Activated CD4-positive, alpha-beta T cell treated with anti-CD3 and anti-CD28 coated beads, Interleukin-2, amount 50 U/mL, for 48 hours (primary cell): ENCODE results near the gene NDC80.

Experiments used
- DNase-seq, 2 experiments: peaks; one replicate each; pipeline ENCODE4 v3.0.0-alpha.2; 2020

The NDC80 gene

GRCh38 chr18:2559249-2559648, 12.1 kb upstream of the NDC80 start:
- no peak for DNase-seq

- DNase-seq, result no peak
These were observed 7.0 kb upstream of the NDC80 start for GRCh38 chr18:2564373-2564772.

GRCh38 chr18:2568129-2568528, 3.2 kb upstream of the NDC80 start:
- no peak for DNase-seq

GRCh38 chr18:2568605-2569004, 2.8 kb upstream of the NDC80 start:
- no peak for DNase-seq

- no peak for DNase-seq
These were observed 1.8 kb upstream of the NDC80 start for GRCh38 chr18:2569338-2570207.

- peak; percentile 61 to 72 for DNase-seq
These were observed 571 bp upstream of the NDC80 start for GRCh38 chr18:2570772-2571199.

GRCh38 chr18:2572171-2572569, 813 bp downstream of the NDC80 start:
- DNase-seq, result no peak

GRCh38 chr18:2572892-2573291, 1.5 kb downstream of the NDC80 start:
- DNase-seq, result no peak

GRCh38 chr18:2573408-2573807, 2.1 kb downstream of the NDC80 start:
- DNase-seq, result no peak

- DNase-seq, result no peak
These were observed 16.4 kb downstream of the NDC80 start for GRCh38 chr18:2587788-2588187.

GRCh38 chr18:2588666-2589344, 17.4 kb downstream of the NDC80 start:
- no peak for DNase-seq

- no peak for DNase-seq
These were observed 18.1 kb downstream of the NDC80 start for GRCh38 chr18:2589345-2590068.

GRCh38 chr18:2590303-2590702, 18.9 kb downstream of the NDC80 start:
- no peak for DNase-seq

- no peak for DNase-seq
These were observed 26.3 kb downstream of the NDC80 start for GRCh38 chr18:2597639-2598038.

- no peak for DNase-seq
These were observed 31.5 kb downstream of the NDC80 start for GRCh38 chr18:2602844-2603243.

GRCh38 chr18:2606335-2606734, 35.0 kb downstream of the NDC80 start:
- no peak for DNase-seq

- no peak for DNase-seq
These were observed 38.2 kb downstream of the NDC80 start for GRCh38 chr18:2609604-2610003.

- DNase-seq, result no peak
These were observed 39.2 kb downstream of the NDC80 start for GRCh38 chr18:2610549-2610948.

GRCh38 chr18:2612996-2613395, 41.6 kb downstream of the NDC80 start:
- no peak for DNase-seq

- no peak for DNase-seq
These were observed 46.1 kb downstream of the NDC80 start for GRCh38 chr18:2617401-2617998.

GRCh38 chr18:2618009-2618408, 46.7 kb downstream of the NDC80 start:
- no peak for DNase-seq

GRCh38 chr18:2625217-2625616, 53.9 kb downstream of the NDC80 start:
- no peak for DNase-seq

GRCh38 chr18:2627821-2628276, 56.5 kb downstream of the NDC80 start:
- DNase-seq, result no peak
